Measurements from ENCODE around the gene CCR9.
A peak's percentile ranks its signal among the peaks of the same experiment; 100 is the strongest.

CCR9 gene

DNA sequence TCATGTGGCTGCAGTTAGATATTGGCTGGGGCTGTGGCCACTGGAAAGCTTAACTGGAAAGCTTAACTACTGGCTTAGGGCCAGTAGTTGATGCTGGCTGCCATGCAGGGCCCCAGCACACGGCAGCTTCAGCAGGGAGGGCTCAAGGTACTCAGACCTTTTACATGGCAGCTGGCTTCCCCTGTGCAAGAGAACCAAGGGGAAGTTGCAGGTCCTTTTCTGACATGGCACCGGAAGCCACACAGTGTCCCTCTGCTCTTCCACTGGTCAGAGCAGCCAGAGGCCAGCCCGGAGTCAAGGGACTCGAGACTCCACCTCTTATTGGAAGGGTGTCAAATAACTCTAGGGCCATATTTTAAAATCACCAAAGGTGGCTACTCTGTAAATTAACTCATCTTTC, 24.5 kb downstream of the CCR9 start:
- DNase-seq: no peak

DNA sequence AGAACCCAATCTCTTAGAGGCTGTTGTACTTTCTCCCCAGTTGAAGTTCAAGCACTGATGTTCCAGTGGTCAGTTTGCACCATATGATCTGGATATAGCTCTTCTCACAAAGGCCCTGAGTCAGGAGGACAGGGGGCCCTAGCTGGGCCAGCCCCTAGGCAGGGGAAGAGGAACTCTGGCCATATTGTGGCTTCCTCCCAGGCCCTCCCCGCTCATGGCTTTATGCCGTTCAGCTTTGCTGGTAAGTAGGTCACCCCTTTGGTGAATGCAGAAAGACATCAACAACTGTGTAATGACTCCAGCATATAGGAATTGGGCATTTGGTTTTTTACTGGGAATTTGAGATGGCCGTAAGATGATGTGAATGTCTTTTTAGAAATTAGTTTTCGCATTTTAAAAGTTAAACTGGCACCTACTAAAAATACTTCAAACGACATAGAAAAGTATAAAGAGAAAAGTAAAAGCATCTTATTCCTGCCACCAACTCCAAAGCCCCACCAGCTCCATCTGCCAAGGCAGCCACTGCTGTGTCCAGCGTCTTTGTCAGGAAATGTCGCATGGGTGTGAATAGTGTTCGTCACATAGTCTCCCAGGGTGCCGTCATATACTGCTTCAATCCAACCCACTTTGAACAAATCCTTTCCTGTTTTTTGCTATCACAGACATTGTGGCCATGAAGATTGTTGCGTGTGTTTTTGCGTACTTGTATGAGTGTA, 25.3 kb downstream of the CCR9 start:
- DNase-seq: no peak

GRCh38 chr3:45912435-45912834, 26.1 kb downstream of the CCR9 start:
- no peak for DNase-seq

- DNase-seq: no peak
Measured at GRCh38 chr3:45914362-45915058, 28.2 kb downstream of the CCR9 start.

GRCh38 chr3:45915059-45915439, 28.7 kb downstream of the CCR9 start:
- DNase-seq: no peak

GRCh38 chr3:45915518-45916231, 29.3 kb downstream of the CCR9 start:
- DNase-seq: peak; percentile 65

DNA sequence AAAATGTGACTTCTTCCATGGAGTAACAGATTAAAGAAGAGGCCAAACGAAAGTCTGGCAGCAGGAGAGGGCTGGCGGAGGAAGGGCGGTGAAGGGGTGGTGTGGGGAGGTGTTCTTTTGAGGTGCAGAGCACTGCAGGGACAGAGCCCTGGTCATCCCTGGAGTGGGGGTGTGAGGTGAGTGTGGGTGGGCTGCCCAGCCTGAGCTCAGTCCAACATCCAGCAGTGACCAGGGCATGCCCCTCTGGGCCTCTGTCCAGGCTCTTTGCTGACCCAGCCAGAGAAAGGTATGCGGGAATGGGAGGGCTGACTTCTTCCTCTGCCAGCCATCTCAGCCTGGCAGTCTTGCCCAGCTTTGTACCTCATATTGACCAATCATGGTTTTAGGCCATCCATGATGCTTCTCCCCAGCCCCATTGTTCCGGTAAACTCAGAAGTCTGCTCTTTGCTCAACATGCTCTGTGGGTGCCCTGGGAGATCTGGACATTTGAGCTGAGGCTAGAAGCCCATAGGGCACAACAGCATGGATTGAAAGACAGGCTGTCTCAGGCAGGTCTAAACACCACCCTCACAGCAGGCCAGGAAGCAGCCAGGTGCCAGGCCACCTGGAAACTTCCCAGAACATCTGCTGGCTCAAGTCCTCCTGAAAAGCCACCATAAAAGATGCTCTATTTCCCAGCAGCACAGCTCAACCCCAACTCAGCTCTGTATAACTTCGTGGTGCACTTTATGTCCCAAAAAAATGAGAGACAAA, 31.0 kb downstream of the CCR9 start:
- no peak for DNase-seq

GRCh38 chr3:45921158-45922038, 35.1 kb downstream of the CCR9 start:
- DNase-seq: no peak

DNA sequence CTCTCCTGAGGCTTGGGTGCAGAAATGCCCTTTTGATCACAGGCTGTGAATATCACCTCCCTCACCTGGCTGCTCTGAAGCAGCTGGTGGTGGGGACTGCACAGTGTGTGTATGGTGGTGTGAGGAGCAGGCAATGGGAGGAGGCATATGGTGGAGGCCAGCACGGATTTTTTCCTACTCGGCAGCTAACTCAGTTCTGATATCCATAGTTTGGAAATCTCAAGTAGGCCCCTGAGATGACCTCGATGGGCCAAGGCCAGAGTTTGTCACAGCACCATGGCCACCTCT, 35.6 kb downstream of the CCR9 start:
- no peak for DNase-seq

DNA sequence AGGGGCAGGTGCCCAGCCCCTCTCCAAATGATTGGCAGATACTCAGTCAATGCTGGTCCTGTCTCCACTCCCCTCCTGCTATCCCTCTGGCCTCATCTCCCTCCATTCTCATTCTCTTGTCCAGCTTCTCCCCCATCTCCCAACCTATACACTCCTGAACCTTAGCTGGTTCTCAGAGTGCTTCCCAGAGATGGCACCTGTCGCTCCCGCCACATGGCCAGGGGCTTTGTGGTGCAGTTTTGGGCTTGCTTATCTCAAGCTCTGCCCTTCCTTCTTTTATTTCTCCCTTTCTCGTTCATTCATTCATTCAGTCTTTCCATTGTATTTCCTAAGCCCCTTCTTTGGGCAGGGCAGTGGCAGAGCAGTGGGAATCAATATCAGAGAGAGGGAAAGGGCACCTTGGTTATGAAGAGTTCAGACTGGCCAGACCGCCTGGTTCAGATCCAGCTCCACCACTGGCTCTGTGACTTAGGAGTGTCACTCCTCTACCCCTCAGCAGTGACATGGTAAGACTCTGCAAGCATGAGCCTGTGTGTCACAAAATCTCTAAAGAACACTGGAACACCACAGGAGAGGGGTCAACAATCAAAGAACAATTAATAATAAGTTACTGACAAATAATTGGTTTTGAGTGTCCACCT, 36.7 kb downstream of the CCR9 start:
- no peak for DNase-seq

DNA sequence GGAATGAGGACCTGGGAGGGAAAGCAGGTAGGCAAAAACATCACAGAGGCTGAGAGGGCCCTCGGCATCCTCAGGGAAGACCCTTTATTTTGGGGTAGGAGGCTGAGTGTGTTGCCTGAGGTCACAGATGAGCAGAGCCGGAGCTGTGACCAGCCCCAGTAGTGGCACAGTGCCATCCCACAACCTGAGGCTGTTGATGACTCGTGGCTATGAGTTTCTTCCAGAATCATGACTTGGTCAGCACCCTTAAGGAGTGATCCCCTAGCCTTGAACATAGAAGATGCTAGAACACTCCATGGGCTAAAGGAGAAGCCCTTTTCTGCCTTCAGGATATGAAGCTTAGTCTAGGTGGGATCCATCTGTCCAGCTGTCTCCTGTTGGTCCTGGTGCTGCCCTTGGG, 37.4 kb downstream of the CCR9 start:
- DNase-seq: peak; percentile 53

- peak; percentile 43 for DNase-seq
Measured at GRCh38 chr3:45927881-45928280, 41.5 kb downstream of the CCR9 start.

GRCh38 chr3:45929042-45929679, 42.8 kb downstream of the CCR9 start:
- peak; percentile 28 for DNase-seq

DNA sequence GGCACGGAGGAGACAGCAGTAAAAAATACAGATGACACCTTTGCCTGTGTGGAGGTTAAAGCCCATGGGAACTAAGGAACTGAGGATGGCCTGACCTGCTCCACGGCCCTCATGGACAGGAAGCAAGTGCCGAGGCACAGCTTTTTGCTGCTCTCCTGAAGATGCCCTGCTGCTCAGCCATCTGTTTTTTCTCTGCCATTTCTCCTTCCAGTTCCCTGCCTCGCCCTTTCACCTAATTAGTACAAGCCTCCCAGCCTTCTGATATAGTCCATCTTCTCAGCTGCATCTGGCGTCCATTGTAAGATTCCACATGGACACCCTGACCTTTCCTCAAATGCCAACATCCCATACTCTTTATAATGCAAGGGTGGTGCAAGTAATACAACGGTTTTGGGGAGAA, 45.2 kb downstream of the CCR9 start:
- DNase-seq: no peak

DNA sequence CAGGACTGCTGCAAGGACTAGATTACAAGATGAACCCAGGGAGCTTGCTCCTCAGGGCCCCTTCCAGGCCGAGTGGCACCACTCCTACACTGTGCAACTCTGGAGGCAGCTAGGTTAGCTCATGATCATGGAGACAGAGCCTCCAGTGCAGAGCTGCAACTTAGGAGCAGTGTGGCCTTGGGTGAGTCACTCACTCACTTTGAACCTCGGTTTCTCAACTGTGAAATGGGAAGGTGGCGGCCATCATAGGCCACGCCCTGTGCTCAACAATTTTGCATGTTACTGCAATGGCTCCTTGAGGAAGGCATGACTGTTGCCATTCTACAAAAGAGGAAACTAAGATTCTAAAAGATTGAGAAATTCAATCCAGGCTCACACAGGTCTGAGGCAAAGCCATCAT, 45.8 kb downstream of the CCR9 start:
- no peak for DNase-seq

GRCh38 chr3:45933591-45933990, 47.2 kb downstream of the CCR9 start:
- no peak for DNase-seq

DNA sequence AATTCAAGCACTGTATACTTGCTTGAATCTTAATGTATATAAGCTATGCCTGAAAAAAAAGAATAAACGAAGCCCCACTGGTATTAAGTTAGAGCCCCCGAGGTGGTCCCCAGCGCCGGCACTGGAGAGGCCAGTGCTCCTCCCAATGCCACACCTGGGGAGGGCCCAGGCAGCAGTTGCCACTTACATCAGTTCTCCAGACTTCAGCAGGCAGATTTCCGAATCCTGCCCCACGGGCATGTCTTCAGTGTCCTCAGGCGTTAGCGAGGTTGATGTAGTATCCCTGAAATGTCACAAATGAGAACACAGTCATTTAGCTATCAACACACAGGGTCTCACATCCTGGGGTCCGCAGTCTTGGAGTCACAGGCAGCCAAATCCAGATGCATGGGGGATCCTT, 49.9 kb downstream of the CCR9 start:
- no peak for DNase-seq

DNA sequence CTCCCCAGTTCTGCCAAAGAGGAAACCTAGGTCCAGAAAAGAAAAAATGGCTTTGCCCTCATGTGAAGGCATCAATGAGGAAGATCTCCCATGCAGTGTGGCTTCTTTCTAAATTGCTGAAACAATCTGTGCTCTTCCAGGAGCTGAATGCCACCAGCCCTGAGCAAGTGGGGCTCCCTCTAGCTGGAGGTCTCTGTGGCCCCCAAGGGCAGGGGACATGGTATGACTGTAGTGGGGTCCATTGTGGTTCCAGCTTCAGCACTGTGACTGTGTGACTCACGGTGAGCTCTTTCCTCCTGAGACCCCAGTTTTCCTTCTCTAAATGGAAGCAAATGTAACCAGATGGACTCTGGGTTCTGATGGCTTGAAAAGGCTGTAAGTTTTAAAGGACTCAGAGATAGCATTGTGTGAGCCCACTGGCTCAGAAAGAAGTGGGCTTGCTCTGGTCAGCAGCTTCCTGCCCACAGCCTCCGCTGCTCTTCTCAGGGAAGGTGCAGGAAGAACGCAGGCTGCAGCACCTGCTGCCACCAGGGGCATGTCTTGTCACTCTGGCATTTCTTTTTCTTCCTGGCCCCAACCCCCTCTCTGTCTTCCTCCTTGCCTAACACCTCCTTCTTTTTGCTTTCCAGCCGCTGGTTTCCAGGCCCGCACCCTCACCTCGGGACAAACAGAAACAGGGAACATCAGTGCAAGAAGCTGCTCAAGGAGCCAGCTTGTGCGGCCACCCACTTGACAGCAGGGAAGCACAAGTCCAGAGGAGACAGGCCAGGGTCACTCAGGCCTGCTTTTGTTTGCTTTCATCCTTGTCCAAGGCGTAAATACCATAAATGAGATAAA, 51.1 kb downstream of the CCR9 start:
- DNase-seq: no peak

DNA sequence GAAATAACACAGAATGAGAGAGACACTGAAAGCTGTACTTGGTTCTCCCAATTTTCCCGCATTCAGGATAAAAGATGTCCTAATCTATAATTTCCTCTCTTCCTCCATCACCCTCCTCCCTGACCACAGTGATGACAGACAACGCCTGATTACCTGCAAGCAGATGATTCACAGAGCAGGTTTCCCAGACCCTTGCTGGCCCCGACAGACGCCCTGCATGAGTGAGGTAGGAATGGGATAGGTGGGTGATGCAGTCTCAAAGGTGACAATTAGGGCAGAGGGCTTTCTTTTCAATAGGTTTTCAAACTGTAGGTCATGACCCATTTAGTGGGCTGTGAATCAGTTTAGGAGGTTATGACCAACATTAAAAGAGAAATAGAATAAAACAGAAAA, 51.7 kb downstream of the CCR9 start:
- DNase-seq: no peak

DNA sequence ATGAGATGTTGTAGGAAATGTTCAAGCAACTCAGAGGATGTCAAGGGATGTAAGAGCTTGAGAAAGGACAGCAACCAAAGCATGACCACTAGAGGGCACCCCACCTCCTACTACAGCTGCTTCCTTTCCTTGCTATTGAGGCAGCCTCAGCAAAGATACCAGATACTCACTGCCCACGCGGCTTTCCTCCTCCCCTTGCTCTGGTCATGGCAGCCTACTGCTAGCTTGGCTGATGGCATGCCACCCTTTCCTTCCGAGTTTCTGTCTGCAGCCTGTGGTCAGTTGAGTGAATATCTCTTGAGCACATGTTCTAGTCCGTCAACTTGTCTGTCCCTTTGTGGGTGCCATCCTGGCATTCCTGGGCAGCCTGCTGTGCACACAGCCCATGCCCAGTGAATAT, 52.5 kb downstream of the CCR9 start:
- DNase-seq: peak; percentile 79

GRCh38 chr3:45939341-45939771, 53.0 kb downstream of the CCR9 start:
- no peak for DNase-seq

All from fibroblast of skin of right quadriceps (primary cell).